Activated CD8-positive, alpha-beta memory T cell treated with anti-CD3 and anti-CD28 coated beads, Interleukin-2, amount 10 ng/mL, durations not matched to agents 7 days and 5 days (primary cell): ENCODE measurements around the gene POLR1E. TPM values are rescaled to one million over a fixed set of nuclear protein-coding genes. Genes with fewer than 3 reads are reported as not detected.
"Not testable (repeated sequence)": the region's sequence is repeated elsewhere in the genome, so short reads cannot be mapped to it uniquely, and the experiment has no call there.

Source experiments
- ATAC-seq: fragments of 150-1000 bp; cut with Tn5 transposase; one replicate; pipeline ENCODE4 v1.10.0; 2021; ENCODE audit warnings: moderate library complexity
- CTCF ChIA-PET: fragments of 350-600 bp; sonication (Branson Sonifier 250); formaldehyde crosslinking; loops from one replicate; lab custom pipeline; 2021; ENCODE audit warnings: antibody characterized with exemption; lab: Charles Lee
- DNase-seq: peaks from one replicate; pipeline ENCODE4 v3.0.0-alpha.2; 2020
- H3K27ac Mint-ChIP-seq: one replicate; pipeline ENCODE4 v1.8.0; 2021; ENCODE audit warnings: mild to moderate bottlenecking, mixed read lengths
- H3K27me3 Mint-ChIP-seq: one replicate; pipeline ENCODE4 v1.8.0; 2021; ENCODE audit warnings: mixed read lengths
- H3K36me3 Mint-ChIP-seq: one replicate; pipeline ENCODE4 v1.8.0; 2021; ENCODE audit warnings: mild to moderate bottlenecking, mixed read lengths
- H3K4me1 Mint-ChIP-seq: one replicate; pipeline ENCODE4 v1.8.0; 2021; ENCODE audit warnings: mixed read lengths
- H3K4me3 Mint-ChIP-seq: one replicate; pipeline ENCODE4 v1.8.0; 2021; ENCODE audit warnings: mild to moderate bottlenecking, moderate library complexity, mixed read lengths
- H3K9me3 Mint-ChIP-seq: one replicate; pipeline ENCODE4 v1.8.0; 2022; ENCODE audit warnings: low read depth, mixed read lengths
- total RNA-seq, 2 experiments: library from RNA; stranded (reverse); gene quantifications; one replicate each; pipeline ENCODE4 v1.2.3, GENCODE V29; 2021

The POLR1E gene
- total RNA-seq, 2 experiments from 2014 or later, result 35.5 to 43.0 TPM

- H3K4me3 Mint-ChIP-seq, result no peak overlapping the region
- no peaks in the 10 kb centered on the region for H3K27me3 Mint-ChIP-seq
- no peak overlapping the region for H3K27ac Mint-ChIP-seq
- H3K9me3 Mint-ChIP-seq, result no peaks in the 10 kb centered on the region
- CTCF ChIA-PET, result no interaction called here
- DNase-seq (no peak), ATAC-seq (no peak)
- H3K36me3 Mint-ChIP-seq, result peaks cover 8% of the 10 kb centered on the region
- peaks cover 6% of the 10 kb centered on the region for H3K4me1 Mint-ChIP-seq
Measured at GRCh38 chr9:37449862-37450632, 35.7 kb upstream of the POLR1E start.

DNA sequence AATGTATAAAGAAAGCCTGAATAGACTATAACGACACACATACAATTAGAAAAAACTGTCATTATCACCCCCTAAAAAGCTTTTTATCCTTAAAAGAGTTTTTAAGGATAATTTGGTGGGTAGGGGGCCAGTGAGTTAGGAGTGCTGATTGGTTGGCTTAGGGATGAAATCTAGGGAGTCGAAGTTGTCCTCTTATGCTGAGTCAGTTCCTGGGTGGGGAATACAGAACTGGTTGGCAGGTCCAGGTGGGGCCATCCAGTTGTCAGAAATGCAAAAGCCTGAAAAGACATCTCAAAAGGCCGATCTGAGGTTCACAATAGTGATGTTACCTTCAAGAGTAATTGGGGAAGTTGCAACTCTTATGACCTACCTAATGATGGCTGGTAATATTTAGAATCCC is 34.1 kb upstream of the POLR1E start:
- DNase-seq, result no peak
- peaks cover 8% of the 10 kb centered on the region for H3K36me3 Mint-ChIP-seq
- no peak overlapping the region for H3K27ac Mint-ChIP-seq
- no peaks in the 10 kb centered on the region for H3K9me3 Mint-ChIP-seq
- CTCF ChIA-PET, result interaction anchor here (0.6 to 1.2 kb wide), 4 partner anchors 14 to 445 kb away, joined by 3 to 4 read pairs (median 3); no protein-coding TSS in a partner anchor
- H3K27me3 Mint-ChIP-seq, result no peaks in the 10 kb centered on the region
- no peak for ATAC-seq
- H3K4me3 Mint-ChIP-seq, result no peak overlapping the region
- H3K4me1 Mint-ChIP-seq, result peaks cover 8% of the 10 kb centered on the region

GRCh38 chr9:37452611-37453010 is 33.1 kb upstream of the POLR1E start:
- Mint-ChIP-seq H3K9me3 (no peaks in the 10 kb centered on the region), H3K4me3 (no peak overlapping the region), H3K27me3 (no peaks in the 10 kb centered on the region), H3K36me3 (peaks cover 8% of the 10 kb centered on the region), H3K4me1 (peaks cover 13% of the 10 kb centered on the region), H3K27ac (no peak overlapping the region)
- ATAC-seq (no peak), DNase-seq (no peak)
- CTCF ChIA-PET, result interaction anchor here (1.2 kb wide), 1 partner anchor 15 kb away, joined by 3 read pairs; no protein-coding TSS in a partner anchor

DNA sequence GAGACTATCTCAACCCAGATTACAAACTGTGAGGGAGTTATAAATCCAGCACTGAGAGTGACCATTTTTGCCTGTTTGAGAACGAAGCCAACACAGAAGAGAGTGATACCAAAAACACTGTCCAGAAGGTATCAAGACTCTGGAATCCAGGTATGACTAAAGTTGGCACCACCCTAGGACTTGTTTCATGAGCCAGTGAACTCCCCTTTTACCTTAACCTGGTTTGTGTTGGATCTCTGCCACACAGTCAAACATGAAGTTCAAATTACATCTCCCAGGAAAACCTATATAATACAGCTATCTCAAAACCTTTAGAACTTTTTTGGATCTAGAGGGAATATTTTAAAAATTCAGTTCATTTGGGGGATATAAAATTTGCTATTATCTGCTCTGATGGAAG is 31.9 kb upstream of the POLR1E start:
- no peak overlapping the region for H3K4me3 Mint-ChIP-seq
- DNase-seq (no peak), ATAC-seq (no peak)
- H3K27me3 Mint-ChIP-seq, result no peaks in the 10 kb centered on the region
- H3K36me3 Mint-ChIP-seq, result peaks cover 5% of the 10 kb centered on the region
- no peaks in the 10 kb centered on the region for H3K9me3 Mint-ChIP-seq
- no peak overlapping the region for H3K27ac Mint-ChIP-seq
- CTCF ChIA-PET, result no interaction called here
- peaks cover 13% of the 10 kb centered on the region for H3K4me1 Mint-ChIP-seq

GRCh38 chr9:37454238-37454637 is 31.5 kb upstream of the POLR1E start:
- no peaks in the 10 kb centered on the region for H3K27me3 Mint-ChIP-seq
- H3K4me1 Mint-ChIP-seq, result peaks cover 13% of the 10 kb centered on the region
- H3K9me3 Mint-ChIP-seq, result no peaks in the 10 kb centered on the region
- H3K4me3 Mint-ChIP-seq, result no peak overlapping the region
- H3K27ac Mint-ChIP-seq, result no peak overlapping the region
- ATAC-seq (no peak), DNase-seq (no peak)
- CTCF ChIA-PET, result no interaction called here
- peaks cover 5% of the 10 kb centered on the region for H3K36me3 Mint-ChIP-seq

GRCh38 chr9:37455884-37456647 is 29.7 kb upstream of the POLR1E start:
- no peak overlapping the region for H3K4me3 Mint-ChIP-seq
- peaks cover 9% of the 10 kb centered on the region for H3K4me1 Mint-ChIP-seq
- no peaks in the 10 kb centered on the region for H3K36me3 Mint-ChIP-seq
- CTCF ChIA-PET, result interaction anchor here (2.2 kb wide), 1 partner anchor 45 kb away, joined by 4 read pairs; no protein-coding TSS in a partner anchor
- no peak overlapping the region for H3K27ac Mint-ChIP-seq
- DNase-seq (no peak), ATAC-seq (no peak)
- no peaks in the 10 kb centered on the region for H3K9me3 Mint-ChIP-seq
- H3K27me3 Mint-ChIP-seq, result no peaks in the 10 kb centered on the region

- Mint-ChIP-seq H3K36me3 (no peaks in the 10 kb centered on the region), H3K9me3 (no peaks in the 10 kb centered on the region), H3K27ac (no peak overlapping the region), H3K4me3 (no peak overlapping the region), H3K27me3 (no peaks in the 10 kb centered on the region), H3K4me1 (peaks cover 7% of the 10 kb centered on the region)
- DNase-seq (no peak), ATAC-seq (no peak)
- CTCF ChIA-PET, result interaction anchor here (2.2 kb wide), 1 partner anchor 45 kb away, joined by 4 read pairs; no protein-coding TSS in a partner anchor
Measured at GRCh38 chr9:37456817-37457216, 28.9 kb upstream of the POLR1E start.

DNA sequence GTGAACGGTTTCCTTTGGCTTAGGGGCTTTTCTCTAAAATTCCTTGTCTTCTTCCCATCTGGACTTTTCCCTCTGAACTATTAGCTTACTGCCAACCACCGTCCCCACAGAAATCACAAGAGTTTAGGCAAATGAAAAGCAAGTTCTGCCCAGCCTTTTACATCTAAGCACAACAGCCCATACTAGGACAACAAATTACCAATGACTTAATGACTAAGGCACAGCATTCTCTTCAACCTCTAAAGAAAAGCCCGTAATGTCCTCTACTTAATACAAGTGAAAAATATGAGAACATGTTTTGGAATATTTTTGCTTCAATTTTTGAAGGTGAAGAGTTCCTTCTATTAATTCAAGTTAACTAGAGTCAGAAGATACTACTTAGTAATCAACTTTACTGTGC is 21.7 kb upstream of the POLR1E start:
- no peaks in the 10 kb centered on the region for H3K27me3 Mint-ChIP-seq
- peaks cover 31% of the 10 kb centered on the region for H3K4me1 Mint-ChIP-seq
- no peaks in the 10 kb centered on the region for H3K9me3 Mint-ChIP-seq
- H3K27ac Mint-ChIP-seq, result peak overlapping the region; percentile 94
- H3K36me3 Mint-ChIP-seq, result peaks cover 10% of the 10 kb centered on the region
- ATAC-seq (no peak), DNase-seq (no peak)
- CTCF ChIA-PET, result interaction anchor here (1.1 kb wide), 1 partner anchor 45 kb away, joined by 3 read pairs; no protein-coding TSS in a partner anchor
- H3K4me3 Mint-ChIP-seq, result peak overlapping the region; percentile 96

DNA sequence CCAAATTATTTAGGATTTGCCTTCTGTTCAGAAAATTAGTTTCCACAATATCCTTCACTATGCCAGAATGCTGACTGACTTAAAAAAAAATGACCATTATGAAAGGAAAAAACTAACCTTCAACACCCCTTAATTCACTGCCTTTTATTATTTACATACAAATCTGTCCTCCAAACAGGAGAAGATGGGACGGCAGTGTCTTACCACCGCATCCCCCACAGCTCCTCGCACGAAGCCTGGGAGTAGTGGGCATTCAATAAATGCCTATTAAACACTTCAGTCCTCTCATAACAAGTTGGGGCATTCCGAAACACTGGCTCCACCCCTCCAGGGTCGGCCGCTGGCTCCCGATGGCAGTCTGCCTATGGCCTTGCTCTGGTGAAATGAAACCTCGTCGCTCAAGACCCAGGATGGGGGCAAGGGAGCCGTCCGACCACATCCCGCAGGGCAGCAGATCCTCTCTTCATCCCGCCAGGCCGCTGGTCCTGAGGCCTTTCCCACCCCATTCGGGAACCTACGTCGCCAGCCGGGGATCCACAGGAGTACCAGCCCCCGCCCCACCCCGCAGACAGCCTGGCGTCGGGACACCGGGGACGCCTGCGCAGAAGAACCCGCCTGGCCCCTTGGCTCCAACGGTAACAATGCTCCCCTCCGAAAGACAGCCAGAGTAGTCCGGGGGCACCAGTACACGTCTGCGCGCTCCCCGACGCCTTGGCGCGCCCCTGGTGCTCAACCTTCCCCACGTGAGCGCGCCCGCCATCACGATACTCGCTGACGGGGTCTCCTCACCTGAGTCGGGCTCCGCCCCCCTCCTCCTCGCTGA is 21.1 kb upstream of the POLR1E start:
- H3K4me3 Mint-ChIP-seq, result peak overlapping the region; percentile 96
- H3K27me3 Mint-ChIP-seq, result no peaks in the 10 kb centered on the region
- H3K4me1 Mint-ChIP-seq, result peaks cover 31% of the 10 kb centered on the region
- peak overlapping the region; percentile 94 for H3K27ac Mint-ChIP-seq
- ATAC-seq (peak; percentile 56), DNase-seq (peak; percentile 80)
- H3K36me3 Mint-ChIP-seq, result peaks cover 10% of the 10 kb centered on the region
- H3K9me3 Mint-ChIP-seq, result no peaks in the 10 kb centered on the region
- CTCF ChIA-PET, result interaction anchor here (1.3 kb wide), 1 partner anchor 53 kb away, joined by 5 read pairs; no protein-coding TSS in a partner anchor

DNA sequence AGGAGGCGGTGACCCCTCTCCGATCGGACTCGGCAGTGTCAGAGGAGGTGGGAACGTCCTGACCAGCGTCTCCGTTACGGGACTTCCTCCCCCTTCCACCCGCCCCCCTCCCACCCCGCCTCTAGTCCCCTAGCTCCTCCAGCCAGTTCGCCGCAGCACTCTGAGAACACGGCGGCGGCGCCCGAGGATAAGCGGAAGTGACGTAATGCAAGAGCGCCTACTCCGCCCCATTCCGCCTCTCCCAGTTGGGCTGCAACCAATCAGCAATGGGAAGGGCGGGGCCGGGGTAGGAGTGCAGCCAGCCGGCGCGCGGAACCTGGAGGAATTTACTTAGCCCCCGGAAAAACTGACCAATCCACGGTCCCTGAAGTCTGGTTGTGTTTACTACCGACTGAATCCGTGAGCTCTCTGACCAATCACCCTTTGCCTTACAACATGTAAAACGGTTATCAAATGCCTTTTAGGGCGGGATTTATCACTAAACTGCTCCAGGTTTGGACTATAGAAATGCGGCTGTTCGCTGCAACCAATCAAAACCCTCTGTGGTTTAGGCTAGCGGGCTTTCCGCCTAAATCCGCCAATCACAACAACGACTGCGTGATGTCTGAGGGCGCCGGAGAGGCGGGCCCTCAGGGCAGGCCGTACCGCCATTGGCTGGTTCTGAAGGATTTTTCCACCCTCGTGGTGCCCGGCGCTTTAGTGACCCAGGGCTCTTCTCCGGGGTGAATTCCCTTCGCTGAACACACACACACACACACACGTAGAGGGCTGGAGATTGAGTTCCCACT is 20.3 kb upstream of the POLR1E start, which contains the start of gene ZBTB5:
ZBTB5 (minus strand) TSS at position 202 of the 788 bp plus-strand sequence. CDS start 22,899 bp downstream, outside the sequence.
- CTCF ChIA-PET, result interaction anchor here (0.8 to 1.3 kb wide), 2 partner anchors 15 to 54 kb away, joined by 3 to 5 read pairs; no protein-coding TSS in a partner anchor
- peak within 1 kb of the TSS; percentile 96 for H3K4me3 Mint-ChIP-seq
- no peaks in the 10 kb centered on the region for H3K9me3 Mint-ChIP-seq
- H3K4me1 Mint-ChIP-seq, result peaks cover 31% of the 10 kb centered on the region
- H3K27me3 Mint-ChIP-seq, result no peaks in the 10 kb centered on the region
- peak; percentile 83 for ATAC-seq
- H3K27ac Mint-ChIP-seq, result peak within 1 kb of the TSS; percentile 94
- DNase-seq, result peak; percentile 99
- H3K36me3 Mint-ChIP-seq, result peaks cover 10% of the 10 kb centered on the region

DNA sequence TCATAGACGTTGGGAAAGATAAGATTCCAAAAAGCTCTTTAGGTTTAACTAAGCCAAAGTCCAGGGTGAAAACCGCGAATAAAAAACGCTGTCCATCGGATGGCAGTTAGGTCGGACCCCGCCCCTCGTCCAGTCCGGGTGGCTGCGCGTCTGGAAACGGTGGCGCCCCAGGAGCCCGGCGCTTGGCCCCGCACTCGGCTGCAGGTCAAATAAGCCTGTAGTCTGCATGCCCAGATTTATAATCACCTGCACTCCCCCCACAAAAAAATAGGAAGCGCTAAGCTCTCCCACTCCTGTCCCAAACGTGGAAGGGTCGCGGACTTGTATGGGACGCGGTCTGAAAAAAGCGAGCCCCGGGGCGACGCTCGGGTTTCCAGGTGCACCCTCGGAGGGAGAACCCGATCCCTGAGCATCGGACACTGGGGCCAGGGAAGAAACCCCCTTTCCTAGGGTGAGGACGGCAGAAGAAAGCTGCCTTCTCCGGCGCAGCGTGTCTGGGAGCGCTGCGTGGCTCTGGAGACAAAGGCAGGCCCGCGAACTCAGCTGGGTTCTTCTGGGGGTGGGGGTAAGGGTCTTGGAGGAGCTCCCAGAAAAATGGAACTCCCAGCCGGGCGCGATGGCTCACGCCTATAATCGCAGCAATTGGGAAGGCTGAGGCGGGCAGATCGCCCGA is 19.6 kb upstream of the POLR1E start:
- DNase-seq (peak; percentile 56), ATAC-seq (peak; percentile 5)
- peak overlapping the region; percentile 96 for H3K4me3 Mint-ChIP-seq
- H3K27ac Mint-ChIP-seq, result peak overlapping the region; percentile 94
- H3K27me3 Mint-ChIP-seq, result no peaks in the 10 kb centered on the region
- H3K4me1 Mint-ChIP-seq, result peaks cover 31% of the 10 kb centered on the region
- peaks cover 10% of the 10 kb centered on the region for H3K36me3 Mint-ChIP-seq
- CTCF ChIA-PET, result interaction anchor here (0.8 to 1.3 kb wide), 3 partner anchors 9 to 54 kb away, joined by 3 to 5 read pairs (median 4); no protein-coding TSS in a partner anchor
- no peaks in the 10 kb centered on the region for H3K9me3 Mint-ChIP-seq

DNA sequence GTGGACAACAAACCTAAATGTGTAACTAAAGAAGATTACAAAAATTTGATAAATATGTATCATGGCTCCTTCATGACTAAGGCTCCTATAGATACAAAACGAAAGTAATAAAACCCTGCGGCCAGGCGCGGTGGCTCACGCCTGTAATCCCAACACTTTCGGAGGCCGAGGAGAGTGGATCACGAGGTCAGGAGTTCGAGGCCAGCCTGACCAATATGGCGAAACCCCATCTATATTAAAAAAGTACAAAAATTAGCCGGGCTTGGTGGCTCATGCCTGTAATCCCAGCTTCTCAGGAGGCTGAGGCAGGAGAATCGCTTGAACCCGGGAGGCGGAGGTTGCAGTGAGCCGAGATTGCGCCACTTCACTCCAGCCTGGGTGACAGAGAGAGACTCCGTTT is 18.2 kb upstream of the POLR1E start:
- CTCF ChIA-PET, H3K4me3 Mint-ChIP-seq, H3K9me3 Mint-ChIP-seq, ATAC-seq, H3K27ac Mint-ChIP-seq, H3K36me3 Mint-ChIP-seq, DNase-seq, H3K27me3 Mint-ChIP-seq: not testable (repeated sequence)
- peaks cover 36% of the 10 kb centered on the region for H3K4me1 Mint-ChIP-seq
